NCI-H345 (cell line): ENCODE data around the gene RPS27L.

Source experiments
- DNase-seq: peaks from one replicate; lab custom pipeline; 2025; lab: John Stamatoyannopoulos, UW

Gene RPS27L

GRCh38 chr15:63188247-63188925, 31.1 kb upstream of the RPS27L start:
- DNase-seq: no peak

GRCh38 chr15:63187589-63188226, 30.4 kb upstream of the RPS27L start:
- DNase-seq: no peak

GRCh38 chr15:63186065-63186464, 28.8 kb upstream of the RPS27L start:
- DNase-seq: no peak

GRCh38 chr15:63185206-63185605, 27.9 kb upstream of the RPS27L start:
- peak; percentile 30 for DNase-seq

- no peak for DNase-seq
Observed at GRCh38 chr15:63181648-63182047, 24.4 kb upstream of the RPS27L start.

- DNase-seq: no peak
Observed at GRCh38 chr15:63180746-63181145, 23.5 kb upstream of the RPS27L start.

- no peak for DNase-seq
Observed at GRCh38 chr15:63178034-63178433, 20.8 kb upstream of the RPS27L start.

- no peak for DNase-seq
Observed at GRCh38 chr15:63176302-63176701, 19.0 kb upstream of the RPS27L start.

GRCh38 chr15:63172851-63173451, 15.7 kb upstream of the RPS27L start:
- no peak for DNase-seq

- no peak for DNase-seq
Observed at GRCh38 chr15:63172376-63172775, 15.1 kb upstream of the RPS27L start.

GRCh38 chr15:63169788-63170187, 12.5 kb upstream of the RPS27L start:
- no peak for DNase-seq

GRCh38 chr15:63166219-63166618, 8.9 kb upstream of the RPS27L start:
- no peak for DNase-seq

- DNase-seq: no peak
Observed at GRCh38 chr15:63165166-63165859, 8.0 kb upstream of the RPS27L start.

- DNase-seq: no peak
Observed at GRCh38 chr15:63163217-63163616, 5.9 kb upstream of the RPS27L start.

- no peak for DNase-seq
Observed at GRCh38 chr15:63160638-63161037, 3.4 kb upstream of the RPS27L start.

- peak; percentile 17 for DNase-seq
Observed at GRCh38 chr15:63157891-63158431, 684 bp upstream of the RPS27L start.

GRCh38 chr15:63156755-63157117, 541 bp downstream of the RPS27L start:
- DNase-seq: no peak

GRCh38 chr15:63156086-63156710, 1.1 kb downstream of the RPS27L start:
- no peak for DNase-seq

- DNase-seq: no peak
Observed at GRCh38 chr15:63155486-63155885, 1.8 kb downstream of the RPS27L start.

GRCh38 chr15:63151665-63152064, 5.6 kb downstream of the RPS27L start:
- no peak for DNase-seq

- no peak for DNase-seq
Observed at GRCh38 chr15:63146684-63147083, 10.6 kb downstream of the RPS27L start.

GRCh38 chr15:63145426-63145825, 11.9 kb downstream of the RPS27L start:
- DNase-seq: no peak
